Glomerular visceral epithelial cell (primary cell): ENCODE measurements around the gene LDHAL6A.
A peak's percentile ranks its signal among the peaks of the same experiment; 100 is the strongest.

Experiments
- DNase-seq: peaks from one replicate; pipeline ENCODE4 v3.0.0-alpha.2; 2016; ENCODE audit errors: extremely low spot score

Gene LDHAL6A

DNA sequence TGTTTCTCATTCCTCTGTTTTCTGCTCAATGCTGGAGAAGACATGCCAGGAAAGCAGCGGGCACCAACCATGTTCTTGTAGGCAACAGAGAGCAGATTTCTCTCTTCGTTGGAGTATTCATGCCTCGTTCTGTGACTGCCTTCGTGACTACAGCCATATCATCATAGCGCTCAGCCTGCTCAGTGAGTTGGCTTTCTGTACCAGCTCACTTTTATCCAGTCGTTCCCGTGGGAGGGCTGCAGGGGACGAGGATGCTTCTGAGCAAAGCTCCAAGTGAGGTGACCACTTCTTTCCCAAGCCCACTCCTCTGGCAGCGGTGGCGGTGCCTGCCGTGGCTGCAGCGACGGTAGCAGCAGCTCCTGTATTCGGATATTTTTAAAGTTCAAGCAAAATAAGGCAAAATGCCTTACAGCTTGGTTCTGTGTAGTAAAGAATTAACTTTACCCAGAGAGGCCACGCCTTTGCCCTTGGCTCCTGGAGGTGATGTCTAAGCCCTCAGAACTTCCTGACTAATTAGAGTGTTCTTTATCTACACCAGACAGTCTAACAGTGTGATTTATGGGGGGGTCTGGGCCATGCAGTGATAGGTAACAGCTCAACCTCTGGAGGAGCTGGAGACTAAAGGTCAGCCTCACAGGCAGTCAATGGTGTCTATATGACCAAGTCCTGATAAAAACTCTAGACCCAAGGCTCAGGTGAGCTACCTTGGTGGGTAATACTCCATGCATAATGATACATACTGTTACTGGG, 35.3 kb downstream of the LDHAL6A start:
- no peak for DNase-seq

DNA sequence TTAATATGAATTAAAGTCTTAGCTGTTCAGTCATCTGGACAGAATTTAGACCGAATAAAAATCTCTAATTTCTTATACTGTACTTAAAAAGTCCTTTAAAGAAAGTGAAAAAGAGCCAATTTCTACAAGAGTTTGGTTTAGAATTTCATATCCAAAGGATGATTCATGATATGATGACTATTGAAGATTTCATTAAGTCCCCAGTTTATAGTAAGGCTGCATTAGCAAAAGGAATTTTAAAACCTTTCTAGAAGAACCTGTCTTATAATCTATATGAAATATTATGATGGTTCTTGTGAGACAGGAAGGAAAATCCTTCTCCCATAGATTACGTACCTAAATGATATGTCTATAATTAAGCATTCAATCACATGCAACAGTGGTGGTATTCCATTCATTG, 36.3 kb downstream of the LDHAL6A start:
- no peak for DNase-seq

DNA sequence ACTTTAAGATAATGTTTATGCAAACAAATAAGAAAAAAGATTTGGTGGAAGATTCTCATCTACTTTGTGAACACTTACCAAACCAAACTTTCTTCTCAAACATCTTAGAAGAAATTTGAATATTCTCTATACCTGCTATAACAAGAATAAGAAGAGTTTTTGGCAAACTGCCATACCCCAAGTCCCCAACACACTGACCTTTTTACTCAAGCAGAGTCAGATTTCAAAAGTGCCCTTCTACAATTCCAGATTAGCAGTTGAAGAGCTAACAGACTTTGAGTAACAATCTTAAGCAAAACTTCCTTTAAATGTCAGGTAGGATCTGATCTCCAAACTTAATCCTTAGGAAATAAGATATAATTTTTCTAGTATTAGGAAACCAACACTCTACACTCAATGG, 37.2 kb downstream of the LDHAL6A start:
- no peak for DNase-seq

DNA sequence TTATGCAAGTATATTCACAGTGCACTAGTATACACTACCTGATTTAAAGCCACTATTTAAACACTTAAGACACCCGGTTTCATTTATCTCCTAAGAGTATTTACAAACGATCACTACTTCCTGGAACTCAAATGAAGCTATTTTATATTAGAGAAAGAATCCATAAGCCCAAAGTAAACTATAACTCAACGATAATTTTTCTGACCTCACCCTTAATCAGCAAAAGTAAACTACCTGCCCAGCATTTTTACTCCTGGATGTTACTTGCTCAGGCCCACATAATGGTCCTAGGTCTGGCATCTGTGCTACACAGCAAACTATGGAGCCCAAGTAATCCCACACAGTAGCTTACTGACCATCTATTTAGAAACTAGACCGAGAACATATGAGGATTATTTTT, 37.7 kb downstream of the LDHAL6A start:
- no peak for DNase-seq

DNA sequence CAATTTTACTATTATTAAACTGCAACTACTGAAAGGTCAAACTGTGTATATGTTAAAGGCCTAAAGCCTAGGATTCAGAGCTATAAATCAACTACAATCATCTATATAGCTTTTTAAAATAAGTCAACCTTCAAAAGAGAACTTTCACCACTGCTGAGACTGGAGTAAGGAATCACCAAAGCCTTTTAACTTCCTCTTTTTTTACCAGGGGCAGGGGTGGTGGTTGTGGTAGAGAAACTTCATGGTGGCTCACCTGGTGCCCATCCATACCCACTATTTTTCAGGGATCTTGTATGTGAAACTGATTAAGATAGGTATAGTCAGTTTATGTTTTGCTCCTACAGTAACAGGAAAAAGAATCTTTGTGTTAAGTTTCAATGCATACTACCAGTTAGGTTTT, 39.6 kb downstream of the LDHAL6A start:
- DNase-seq = no peak

- DNase-seq = no peak
These were observed 40.0 kb downstream of the LDHAL6A start for GRCh38 chr11:18495703-18496102.

GRCh38 chr11:18498039-18498438, 42.4 kb downstream of the LDHAL6A start:
- DNase-seq = no peak

DNA sequence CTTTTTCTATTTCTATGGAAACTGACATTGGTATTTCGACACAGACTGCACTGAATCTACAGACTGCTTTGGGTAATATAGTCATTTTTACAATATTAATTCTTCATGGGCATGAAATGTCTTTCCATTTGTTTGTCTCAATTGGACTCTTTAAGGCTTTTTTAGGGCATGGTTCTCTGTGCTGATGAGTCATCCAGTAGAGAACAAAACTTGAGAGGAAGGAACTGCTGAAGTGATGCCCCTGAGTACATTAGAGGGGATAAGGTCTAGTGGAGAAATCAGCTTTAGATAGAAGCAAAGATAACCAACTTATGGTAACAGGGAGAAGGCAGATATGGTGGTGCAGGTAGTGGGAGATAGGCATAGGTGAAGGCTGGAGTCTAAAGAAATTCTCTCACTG, 46.0 kb downstream of the LDHAL6A start:
- no peak for DNase-seq

DNA sequence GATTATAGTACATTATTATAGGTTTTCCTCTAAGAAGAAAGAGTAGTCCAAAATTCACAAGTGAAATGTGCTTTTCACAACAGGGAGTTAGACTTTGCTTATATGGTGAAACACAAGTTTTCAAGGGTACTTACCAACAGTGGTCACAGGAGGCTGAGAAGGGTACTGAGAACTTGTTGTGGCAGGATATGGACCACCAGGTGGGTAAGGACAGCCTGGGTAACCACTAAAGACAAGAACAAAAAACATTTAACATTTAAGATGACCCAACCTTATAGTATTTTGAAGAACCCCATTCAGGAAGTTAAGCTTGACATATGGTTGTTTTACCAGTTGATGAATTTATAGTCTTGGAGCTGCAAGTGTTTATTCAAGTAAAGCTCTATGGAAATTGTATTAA, 46.7 kb downstream of the LDHAL6A start:
- DNase-seq = no peak

DNA sequence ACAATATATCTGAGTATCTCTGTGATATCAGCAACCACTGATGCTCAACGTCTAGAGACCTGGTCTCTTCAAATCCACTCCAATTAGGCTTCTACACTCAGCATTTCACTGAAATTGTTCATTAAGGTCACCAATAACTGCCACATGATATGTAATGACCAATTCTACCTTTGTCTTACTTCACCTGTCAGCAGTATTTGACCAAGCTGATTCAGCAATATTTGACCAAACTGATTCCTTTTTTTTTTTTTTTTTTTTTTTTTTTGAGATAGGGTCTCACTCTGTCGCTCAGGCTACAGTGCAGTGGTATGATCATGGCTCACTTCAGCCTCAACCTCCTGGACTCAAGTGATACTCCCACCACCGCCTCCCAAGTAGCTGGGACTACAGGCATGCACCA, 65.5 kb downstream of the LDHAL6A start:
- no peak for DNase-seq

DNA sequence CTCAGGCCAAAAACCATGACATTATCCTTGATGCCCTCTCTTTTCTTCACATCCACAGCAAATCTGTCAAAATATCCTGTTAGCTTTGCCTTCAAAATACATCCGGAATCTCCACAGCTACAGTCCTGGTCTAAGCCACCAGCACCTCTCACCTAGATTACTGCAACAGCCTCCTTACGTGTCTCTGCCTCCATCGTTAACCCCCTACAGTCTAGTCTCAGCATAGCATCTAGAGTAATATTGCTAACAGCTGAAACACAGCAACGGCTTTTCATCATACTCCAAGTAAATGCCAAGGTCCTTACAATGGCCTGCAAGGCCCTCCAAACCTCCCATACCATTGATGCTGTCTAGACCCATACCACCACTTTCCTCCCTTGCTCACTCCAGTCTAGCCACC, 66.7 kb downstream of the LDHAL6A start:
- DNase-seq = no peak

GRCh38 chr11:18523084-18523483, 67.4 kb downstream of the LDHAL6A start:
- DNase-seq = no peak

DNA sequence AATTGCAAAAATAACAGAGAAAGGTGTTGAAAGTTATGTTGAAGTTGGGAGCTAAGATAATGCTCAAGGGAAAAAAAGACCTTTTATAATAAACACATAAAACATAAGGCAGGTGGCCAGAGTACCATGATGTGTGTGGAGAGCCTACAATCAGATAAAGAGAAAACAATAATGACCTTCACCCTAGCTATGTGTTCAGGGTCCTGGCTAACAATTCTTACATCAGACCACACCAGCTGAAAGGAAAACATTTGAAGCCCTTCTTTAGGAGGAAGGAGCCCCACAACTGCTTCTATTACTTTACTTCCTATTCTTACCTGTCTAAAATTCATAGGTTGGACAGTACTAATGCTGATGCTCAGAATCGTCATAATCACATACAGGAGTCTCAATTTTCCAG, 68.6 kb downstream of the LDHAL6A start:
- DNase-seq = no peak

- no peak for DNase-seq
These were observed 70.5 kb downstream of the LDHAL6A start for GRCh38 chr11:18526130-18526520.

DNA sequence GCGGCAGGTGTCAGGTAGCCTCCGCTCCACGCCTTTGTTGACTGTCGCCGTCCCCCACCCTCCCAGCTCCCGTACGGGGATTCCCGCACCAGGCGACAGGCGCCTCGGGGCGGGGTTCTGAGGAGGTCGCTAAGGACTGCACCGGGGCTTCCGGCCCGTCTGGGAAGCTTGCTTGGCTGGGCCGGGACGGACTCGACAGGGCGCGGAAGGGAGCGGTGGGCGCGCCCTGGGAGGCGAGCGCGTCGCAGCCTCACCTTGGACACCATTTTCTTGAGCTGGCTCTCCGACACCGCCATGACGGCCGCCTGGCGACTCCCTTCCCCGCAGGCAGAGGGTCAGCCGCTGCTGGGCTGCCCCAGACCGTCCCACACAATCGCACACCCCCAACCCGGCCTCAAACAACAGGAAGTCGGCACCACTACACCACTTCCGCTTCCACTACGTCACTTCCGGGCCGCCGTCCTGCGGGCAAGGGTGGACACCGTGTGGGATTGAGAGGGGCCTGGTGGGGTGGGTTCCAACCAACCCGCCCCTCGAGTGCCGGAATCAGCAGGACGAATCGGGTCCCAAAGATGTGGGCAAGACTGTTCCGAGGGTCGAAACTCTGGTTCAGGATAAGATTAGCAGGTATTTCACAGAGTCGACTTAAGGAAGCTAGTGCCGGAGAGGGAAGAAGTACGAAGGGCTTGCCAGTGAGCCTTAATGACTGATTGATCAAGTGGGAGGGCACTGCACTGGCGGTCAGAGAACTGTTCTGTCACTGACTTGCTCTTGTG, 71.1 kb downstream of the LDHAL6A start, which contains the start of gene TSG101:
TSG101 (minus strand) TSS at position 422 of the 776 bp plus-strand sequence; CDS start at position 296, 126 bp downstream.
- peak; percentile 92 for DNase-seq

DNA sequence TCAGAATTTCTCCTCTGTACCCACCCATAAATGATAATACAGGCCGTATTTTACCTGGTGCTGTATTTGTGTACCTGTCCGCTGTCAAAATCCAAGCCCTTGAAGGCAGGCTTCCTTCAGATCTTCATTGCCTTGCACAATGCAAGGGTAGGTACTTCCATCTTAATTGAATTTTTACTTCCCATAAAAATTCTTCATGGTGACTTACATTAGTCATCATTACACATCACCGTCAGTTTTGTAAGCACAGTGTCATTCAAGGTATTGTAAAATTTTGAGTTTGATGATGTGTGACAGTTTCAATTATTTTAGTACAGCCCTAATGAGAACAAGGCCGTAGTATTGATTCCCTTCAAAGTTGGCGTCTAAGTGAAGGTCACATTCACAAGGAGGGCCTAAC, 71.9 kb downstream of the LDHAL6A start:
- no peak for DNase-seq
